HCT116 (cell line): ENCODE results near the gene GAS2L2. TPM values are rescaled to one million over a fixed set of nuclear protein-coding genes. Genes with fewer than 3 reads are reported as not detected.

ENCODE experiments used
- ATAC-seq: fragments of 200-7000 bp; cut with Tn5 transposase; 2 replicates; pipeline ENCODE4 v1.9.1; 2020; ENCODE audit warnings: mild to moderate bottlenecking, moderate library complexity
- BruUV-seq: library from RNA; stranded (reverse); fragments of 400-500 nt; replicated peaks from 2 replicates; lab custom pipeline; 2021; lab: Mats Ljungman, UMichigan
- CTCF ChIA-PET: fragments of 300-600 bp; sonication (Branson Sonifier 250); formaldehyde crosslinking; loops from one replicate; lab custom pipeline; 2021; ENCODE audit warnings: antibody characterized with exemption; lab: Charles Lee
- POLR2A ChIA-PET: fragments of 300-600, 350-600 bp; sonication (Branson Sonifier 250); formaldehyde crosslinking; loops from one replicate; lab custom pipeline; 2021; ENCODE audit warnings: antibody characterized with exemption; lab: Charles Lee
- RAD21 ChIA-PET, 2 experiments: fragments of 300-600 bp; sonication (Branson Sonifier 250); formaldehyde crosslinking; loops; one replicate each; lab custom pipeline; 2023; ENCODE audit warnings: low total read pairs in 2 of 2; ENCODE audit not compliant: uncharacterized antibody in 2 of 2, unreplicated experiment in 2 of 2, low non-redundant PET in 1 of 2; lab: Charles Lee
- DNase-seq: peaks from one replicate; pipeline ENCODE4 v3.0.0-alpha.2; 2010; ENCODE audit warnings: low read depth, low spot score
- H2AFZ ChIP-seq: fragments of 200-600 bp; shearing (Covaris generic), sonication (generic); 2 replicates; pipeline ENCODE4 v1.6.1; 2017; ENCODE audit warnings: low read depth, mixed run types, mixed read lengths, antibody characterized with exemption, low read length; ENCODE audit not compliant: poor library complexity, severe bottlenecking
- H3K27ac ChIP-seq: 2 replicates; pipeline ENCODE4 v1.5.1; 2012; ENCODE audit warnings: low read depth, low read length
- H3K27me3 ChIP-seq: fragments of 200-600 bp; sonication (generic); 2 replicates; pipeline ENCODE4 v1.6.1; 2016; ENCODE audit warnings: mixed run types, low read length, mixed read lengths; ENCODE audit not compliant: insufficient read depth
- H3K36me3 ChIP-seq, 2 experiments: fragments of 200-500 bp in 1 of 2; fragments of 200-600 bp in 1 of 2; sonication (Bioruptor generic) in 1 of 2; sonication (generic) in 1 of 2; 2 replicates each; pipeline versions ENCODE4 v1.5.1 to v1.6.1; 2014 to 2016; ENCODE audit warnings: low read length in 2 of 2, inconsistent platforms in 1 of 2, mixed read lengths in 1 of 2, mixed run types in 1 of 2; ENCODE audit not compliant: insufficient read depth in 2 of 2, control insufficient read depth in 1 of 2
- H3K4me1 ChIP-seq, 2 experiments: fragments of 200-600 bp in 1 of 2; sonication (generic) in 1 of 2; 2 replicates each; pipeline versions ENCODE4 v1.5.1 to v1.6.1; 2012 to 2017; ENCODE audit warnings: low read length in 2 of 2, inconsistent platforms in 1 of 2, mild to moderate bottlenecking in 1 of 2, mixed read lengths in 1 of 2, mixed run types in 1 of 2, moderate library complexity in 1 of 2; ENCODE audit not compliant: insufficient read depth in 2 of 2, control insufficient read depth in 1 of 2
- H3K4me2 ChIP-seq: fragments of 200-600 bp; sonication (generic); 2 replicates; pipeline ENCODE4 v1.6.1; 2017; ENCODE audit warnings: mixed run types, low read length, mixed read lengths
- H3K4me3 ChIP-seq, 2 experiments: fragments of 200-600 bp in 1 of 2; sonication (generic) in 1 of 2; replicated peaks in 1 of 2; 2 replicates each; pipeline ENCODE4 v1.5.1; 2011 to 2016; ENCODE audit warnings: low read length in 2 of 2, control low read depth in 1 of 2, low read depth in 1 of 2, mild to moderate bottlenecking in 1 of 2, mixed read lengths in 1 of 2, mixed run types in 1 of 2
- H3K79me2 ChIP-seq: fragments of 200-600 bp; sonication (generic); 2 replicates; pipeline ENCODE4 v1.6.1; 2017; ENCODE audit warnings: mild to moderate bottlenecking, mixed run types, low read length, moderate library complexity, mixed read lengths; ENCODE audit not compliant: insufficient read depth
- H3K9ac ChIP-seq: fragments of 200-600 bp; sonication (generic); 2 replicates; pipeline ENCODE4 v1.6.1; 2016; ENCODE audit warnings: low read length, mixed read lengths
- H3K9me2 ChIP-seq: fragments of 200-600 bp; sonication (generic), shearing (Covaris generic); 2 replicates; pipeline ENCODE4 v1.6.1; 2017; ENCODE audit warnings: mixed run types, mild to moderate bottlenecking, moderate library complexity; ENCODE audit not compliant: insufficient read depth
- H3K9me3 ChIP-seq, 2 experiments: fragments of 200-500 bp in 1 of 2; fragments of 200-600 bp in 1 of 2; sonication (Bioruptor generic) in 1 of 2; sonication (generic) in 1 of 2; 2 replicates each; pipeline ENCODE4 v1.6.1; 2014 to 2017; ENCODE audit warnings: low read length in 2 of 2, mixed read lengths in 2 of 2, inconsistent platforms in 1 of 2, low read depth in 1 of 2, mild to moderate bottlenecking in 1 of 2, mixed run types in 1 of 2, moderate library complexity in 1 of 2; ENCODE audit not compliant: control insufficient read depth in 1 of 2, insufficient read depth in 1 of 2
- H4K20me1 ChIP-seq: fragments of 200-600 bp; sonication (generic), shearing (Covaris generic); 2 replicates; pipeline ENCODE4 v1.6.1; 2017; ENCODE audit warnings: mixed run types, mild to moderate bottlenecking, moderate library complexity; ENCODE audit not compliant: insufficient read depth
- CTCF ChIP-seq, 3 experiments: fragments of 200-600 bp in 1 of 3; sonication (generic) in 1 of 3; IDR thresholded peaks in 2 of 3; conservative IDR thresholded peaks in 1 of 3; 2 replicates each; pipeline ENCODE4 v1.5.1; 2012 to 2017; ENCODE audit warnings: low read depth in 2 of 3, low read length in 2 of 3, antibody characterized with exemption in 1 of 3, borderline replicate concordance in 1 of 3, control low read depth in 1 of 3, mild to moderate bottlenecking in 1 of 3, mixed read lengths in 1 of 3, mixed run types in 1 of 3, moderate library complexity in 1 of 3; ENCODE audit not compliant: insufficient read depth in 1 of 3
- EGR1 ChIP-seq: IDR thresholded peaks from 2 replicates; pipeline ENCODE4 v1.6.1; 2012; ENCODE audit warnings: low read depth
- ELF1 ChIP-seq: IDR thresholded peaks from 2 replicates; pipeline ENCODE4 v1.6.1; 2012; ENCODE audit warnings: low read depth, borderline replicate concordance
- FOSL1 ChIP-seq: IDR thresholded peaks from 2 replicates; pipeline ENCODE4 v1.6.1; 2012; ENCODE audit warnings: low read depth
- POLR2A ChIP-seq: IDR thresholded peaks from 2 replicates; pipeline ENCODE4 v1.7.0; 2011; ENCODE audit warnings: borderline replicate concordance; ENCODE audit not compliant: insufficient read depth, insufficient read length; ENCODE audit errors: extremely low read depth
- RAD21 ChIP-seq: IDR thresholded peaks from 2 replicates; pipeline ENCODE4 v1.6.1; 2012; ENCODE audit warnings: low read depth, mild to moderate bottlenecking
- SIN3A ChIP-seq: IDR thresholded peaks from 2 replicates; pipeline ENCODE4 v1.6.1; 2012; ENCODE audit warnings: low read depth
- ZBTB33 ChIP-seq: IDR thresholded peaks from 2 replicates; pipeline ENCODE4 v1.6.1; 2011; ENCODE audit warnings: mild to moderate bottlenecking, low read length, moderate library complexity; ENCODE audit not compliant: insufficient replicate concordance; ENCODE audit errors: extremely low read depth
- intact Hi-C: fragments of 100-400 bp; cut with micrococcal nuclease; formaldehyde crosslinking; loops from 2 replicates; pipeline ENCODE4 v1.10.0; 2022
- total RNA-seq: library from RNA; stranded (reverse); gene quantifications from one replicate; pipeline ENCODE4 v1.2.1, GENCODE V29; 2021; ENCODE audit not compliant: unreplicated experiment

Gene GAS2L2
- total RNA-seq, 1 experiment from 2014 or later = not detected

GRCh38 chr17:35793257-35793656 lies 40.2 kb upstream of the GAS2L2 start:
- no peak overlapping the region for H3K4me2 ChIP-seq
- DNase-seq = no peak
- no peaks in the 10 kb centered on the region for H4K20me1 ChIP-seq
- TF ChIP-seq EGR1 (no peak), FOSL1 (no peak), RAD21 (no peak), POLR2A (no peak), ELF1 (no peak), SIN3A (no peak), ZBTB33 (no peak), CTCF (IDR thresholded peaks at IDR 0.05 in 2 of 3, conservative IDR thresholded peaks at IDR 0.05 in 1 of 3; ENCODE audit: borderline replicate concordance in 1 of 3, insufficient read depth in 1 of 3, low read depth in 2 of 3, low read length in 2 of 3) (no peak)
- TF ChIP-seq, all 23 proteins: peak for 0
- ATAC-seq = no peak
- Histone ChIP-seq H3K27me3 (no peaks in the 10 kb centered on the region), H3K9ac (no peak overlapping the region), H3K9me2 (no peaks in the 10 kb centered on the region), H3K9me3 (no peaks in the 10 kb centered on the region), H3K79me2 (no peaks in the 10 kb centered on the region), H3K36me3 (no peaks in the 10 kb centered on the region), H2AFZ (no peak overlapping the region), H3K4me1 (peaks cover 6 to 40% of the 10 kb centered on the region in 2 experiments), H3K4me3 (no peak overlapping the region), H3K27ac (no peak overlapping the region)
- RAD21 ChIA-PET = no interaction called here
- CTCF ChIA-PET = interaction anchor here (1.6 kb wide), 1 partner anchor 29 kb away, joined by 6 read pairs; no protein-coding TSS in a partner anchor
- POLR2A ChIA-PET = interaction anchor here (1.6 kb wide), 1 partner anchor 15 kb away, joined by 8 read pairs; the partner anchor contains the start of gene TAF15
- intact Hi-C loops = no loop called here
- no TSS peak for BruUV-seq
